Fibroblast of mammary gland (primary cell): ENCODE data around the gene CCR6.

ENCODE experiments used
- DNase-seq: peaks from one replicate; pipeline ENCODE4 v3.0.0-alpha.2; 2010; ENCODE audit warnings: low read depth
- H3K4me3 ChIP-seq: 2 replicates; pipeline ENCODE4 v1.5.1; 2011; ENCODE audit warnings: low read depth, mild to moderate bottlenecking, low read length, moderate library complexity; ENCODE audit not compliant: control insufficient read depth
- TF ChIP-seq, protein P1 (sequence below): conservative IDR thresholded peaks from 2 replicates; pipeline ENCODE4 v1.5.1; 2011; ENCODE audit warnings: low read depth, low read length, inconsistent platforms; ENCODE audit not compliant: control insufficient read depth, insufficient read depth

Gene CCR6

DNA sequence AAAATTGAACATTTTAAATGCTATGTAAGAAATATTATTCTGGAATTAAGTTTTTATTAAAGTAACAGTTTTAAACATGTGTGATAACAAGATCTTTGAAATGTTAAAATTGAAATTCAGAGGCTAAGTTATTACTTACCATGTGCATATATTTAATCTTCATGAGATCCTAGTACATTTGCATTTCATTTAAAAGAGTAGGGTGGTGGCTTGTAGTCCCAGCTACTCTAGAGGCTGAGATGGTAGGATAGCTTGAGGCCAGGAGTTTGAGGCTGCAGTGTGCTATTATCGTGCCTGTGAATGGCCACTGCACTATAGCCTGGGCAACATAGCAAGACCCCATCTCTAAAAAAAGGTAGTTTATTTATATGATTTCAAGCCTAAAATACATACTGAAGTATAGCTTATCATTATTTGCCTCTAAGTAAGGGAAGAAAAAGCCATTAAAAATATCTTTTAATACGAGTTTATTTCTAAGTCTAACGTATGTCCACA is 3.0 kb downstream of the CCR6 start:
- TF ChIP-seq, protein P1, sequence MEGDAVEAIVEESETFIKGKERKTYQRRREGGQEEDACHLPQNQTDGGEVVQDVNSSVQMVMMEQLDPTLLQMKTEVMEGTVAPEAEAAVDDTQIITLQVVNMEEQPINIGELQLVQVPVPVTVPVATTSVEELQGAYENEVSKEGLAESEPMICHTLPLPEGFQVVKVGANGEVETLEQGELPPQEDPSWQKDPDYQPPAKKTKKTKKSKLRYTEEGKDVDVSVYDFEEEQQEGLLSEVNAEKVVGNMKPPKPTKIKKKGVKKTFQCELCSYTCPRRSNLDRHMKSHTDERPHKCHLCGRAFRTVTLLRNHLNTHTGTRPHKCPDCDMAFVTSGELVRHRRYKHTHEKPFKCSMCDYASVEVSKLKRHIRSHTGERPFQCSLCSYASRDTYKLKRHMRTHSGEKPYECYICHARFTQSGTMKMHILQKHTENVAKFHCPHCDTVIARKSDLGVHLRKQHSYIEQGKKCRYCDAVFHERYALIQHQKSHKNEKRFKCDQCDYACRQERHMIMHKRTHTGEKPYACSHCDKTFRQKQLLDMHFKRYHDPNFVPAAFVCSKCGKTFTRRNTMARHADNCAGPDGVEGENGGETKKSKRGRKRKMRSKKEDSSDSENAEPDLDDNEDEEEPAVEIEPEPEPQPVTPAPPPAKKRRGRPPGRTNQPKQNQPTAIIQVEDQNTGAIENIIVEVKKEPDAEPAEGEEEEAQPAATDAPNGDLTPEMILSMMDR, result no peak
- DNase-seq, result no peak
- H3K4me3 ChIP-seq, result no peak overlapping the region

- TF ChIP-seq, protein P1, result no peak
- no peak for DNase-seq
- H3K4me3 ChIP-seq, result no peak overlapping the region
Observed at GRCh38 chr6:167127785-167128531, 5.1 kb downstream of the CCR6 start.

GRCh38 chr6:167129159-167129558 is 6.3 kb downstream of the CCR6 start:
- no peak overlapping the region for H3K4me3 ChIP-seq
- no peak for DNase-seq
- TF ChIP-seq, protein P1, result no peak

DNA sequence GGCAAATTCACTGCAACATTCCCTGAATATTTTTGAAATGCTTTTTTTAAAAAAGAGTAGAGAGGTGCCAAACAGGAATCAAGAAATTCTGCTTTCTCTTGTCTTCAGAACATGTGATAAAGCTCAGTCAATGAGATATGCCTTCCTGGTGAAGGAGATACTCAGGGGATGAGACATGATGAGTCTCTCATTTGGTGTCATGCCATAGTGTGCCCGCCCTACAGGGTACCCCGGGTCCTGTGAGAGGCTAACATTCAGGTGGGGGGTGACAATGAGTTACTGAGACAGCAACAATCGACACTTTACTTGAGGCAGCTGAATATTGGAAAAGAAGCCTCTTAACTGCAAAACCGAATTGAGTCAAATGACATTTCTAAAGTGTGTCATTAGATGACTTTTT is 6.7 kb downstream of the CCR6 start:
- TF ChIP-seq, protein P1, result no peak
- no peak for DNase-seq

DNA sequence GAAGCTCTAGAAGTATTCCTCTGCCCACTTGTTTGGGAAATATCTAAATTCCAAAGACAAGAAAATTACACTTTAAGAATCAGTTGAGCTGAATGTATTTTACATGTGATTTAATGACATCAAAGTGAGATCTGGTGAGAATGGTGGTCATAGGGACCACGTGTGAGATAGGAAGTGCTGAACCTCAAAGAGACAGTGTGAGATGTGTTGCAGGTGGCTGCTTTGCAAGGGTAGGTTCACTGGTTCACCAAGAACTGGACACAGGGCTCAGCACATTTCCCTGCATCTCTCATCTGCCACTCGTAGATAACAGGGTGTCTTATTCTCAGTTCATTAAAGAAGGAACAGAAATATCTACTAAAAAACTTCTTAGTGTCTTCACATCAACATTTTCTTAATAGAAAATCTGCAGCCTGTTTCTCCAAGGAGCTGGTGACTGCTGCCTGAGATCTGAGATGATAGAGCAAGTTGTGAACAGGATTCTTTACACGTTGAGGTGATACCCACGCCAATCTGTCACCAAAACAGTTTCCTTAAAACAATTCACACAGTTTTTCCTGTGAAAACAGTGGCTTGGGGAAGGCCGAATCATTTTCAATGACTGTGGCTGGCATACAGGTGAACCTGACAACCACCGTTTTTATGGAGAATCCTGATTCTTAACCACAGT is 7.2 kb downstream of the CCR6 start:
- no peak overlapping the region for H3K4me3 ChIP-seq
- TF ChIP-seq, protein P1, result no peak
- no peak for DNase-seq

More for the DNA sequence above, 6.7 kb downstream of the CCR6 start:
- no peak overlapping the region for H3K4me3 ChIP-seq

- TF ChIP-seq, protein P1, result no peak
- DNase-seq, result no peak
- H3K4me3 ChIP-seq, result no peak overlapping the region
Observed at GRCh38 chr6:167130712-167131684, 8.1 kb downstream of the CCR6 start.
